ENCODE data around the gene MAP2K6.

MAP2K6 gene

DNA sequence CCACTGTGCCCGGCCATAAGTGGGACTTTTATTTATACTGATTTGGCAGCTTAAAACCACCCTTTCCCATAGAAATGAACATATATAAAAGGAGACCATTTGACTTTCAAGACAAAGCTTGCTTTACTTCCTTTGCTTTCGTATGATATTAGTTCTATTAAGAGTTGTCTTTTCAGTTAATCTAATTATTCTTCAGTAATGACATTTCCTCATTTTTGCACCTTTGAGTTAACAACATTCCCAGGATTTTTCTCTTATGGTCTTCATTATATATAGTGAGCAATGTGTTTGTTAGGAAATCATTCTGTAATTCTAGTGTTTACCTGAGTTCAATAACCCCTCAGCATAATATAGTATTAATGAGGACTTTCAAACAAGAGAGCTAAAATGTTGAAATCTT, 173.8 kb downstream of the MAP2K6 start:
- DNase-seq, result no peak

DNA sequence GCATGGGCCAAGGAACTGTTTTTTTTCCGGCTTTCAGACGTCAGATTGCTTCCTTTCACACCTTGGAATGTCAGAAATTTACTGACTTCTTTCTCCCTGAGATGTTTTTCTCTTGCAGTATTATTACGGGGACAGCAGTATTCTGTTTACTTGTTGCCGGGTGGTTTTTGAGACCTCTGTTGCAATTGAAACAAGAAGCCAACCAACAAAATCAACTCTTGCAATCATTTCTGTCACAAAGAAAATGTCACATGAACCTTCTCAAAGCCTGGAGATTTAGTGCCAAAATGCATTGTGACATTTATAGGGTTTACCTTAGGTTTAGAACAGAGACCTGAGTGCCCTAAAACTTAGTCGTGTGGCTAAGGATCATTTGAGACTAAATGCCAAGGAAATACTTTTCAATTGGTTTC, 174.3 kb downstream of the MAP2K6 start:
- DNase-seq, result no peak

DNA sequence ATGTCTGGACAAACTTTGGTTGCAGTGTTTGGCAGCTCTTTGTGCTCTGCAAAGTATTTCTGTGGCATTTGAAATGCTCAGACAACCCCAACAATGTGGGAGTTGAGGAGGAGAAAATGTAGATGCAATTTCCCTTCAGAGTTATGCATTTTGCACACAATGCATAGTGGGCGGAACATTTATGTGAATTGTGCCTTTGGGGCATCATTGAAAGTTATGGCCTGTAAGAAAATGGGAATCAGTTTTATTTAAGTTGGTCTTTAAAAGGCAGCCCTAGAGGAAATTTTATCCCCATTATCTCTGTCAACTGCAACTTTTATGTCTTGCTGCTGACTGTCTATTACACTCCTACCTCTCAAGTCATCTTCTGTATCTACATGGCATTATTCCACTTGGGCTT, 176.2 kb downstream of the MAP2K6 start:
- DNase-seq, result no peak

DNA sequence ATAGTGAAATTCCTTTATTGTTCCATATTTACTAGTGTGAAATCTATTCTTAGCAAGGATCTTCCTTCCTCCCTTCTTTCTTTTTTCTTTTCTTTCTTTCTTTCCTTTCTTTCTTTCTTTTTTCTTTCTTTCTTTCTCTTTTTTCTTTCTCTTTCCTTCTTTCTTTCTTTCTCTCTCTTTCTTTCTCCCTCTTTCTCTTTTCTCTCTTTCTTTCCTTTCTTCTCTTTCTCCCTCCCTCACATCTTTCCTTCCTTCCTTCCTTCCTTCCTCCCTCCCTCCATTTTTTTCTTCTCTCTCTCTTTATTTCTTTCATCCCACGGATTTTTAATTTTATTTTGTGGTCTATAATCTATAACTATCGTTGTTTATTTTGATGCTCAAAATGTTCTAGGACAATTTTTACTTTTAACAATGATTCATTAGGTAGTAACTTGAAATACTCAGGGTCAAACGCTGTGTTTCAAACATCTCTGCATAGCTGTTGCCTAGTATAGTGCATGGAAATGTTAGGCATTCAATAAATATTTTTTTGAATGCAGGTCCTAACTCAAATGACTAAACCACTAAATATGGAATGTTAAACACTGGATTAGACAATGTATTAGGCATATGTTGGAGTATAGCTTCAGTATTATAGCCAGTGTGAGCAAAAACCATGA, 178.3 kb downstream of the MAP2K6 start:
- DNase-seq, result no peak

DNA sequence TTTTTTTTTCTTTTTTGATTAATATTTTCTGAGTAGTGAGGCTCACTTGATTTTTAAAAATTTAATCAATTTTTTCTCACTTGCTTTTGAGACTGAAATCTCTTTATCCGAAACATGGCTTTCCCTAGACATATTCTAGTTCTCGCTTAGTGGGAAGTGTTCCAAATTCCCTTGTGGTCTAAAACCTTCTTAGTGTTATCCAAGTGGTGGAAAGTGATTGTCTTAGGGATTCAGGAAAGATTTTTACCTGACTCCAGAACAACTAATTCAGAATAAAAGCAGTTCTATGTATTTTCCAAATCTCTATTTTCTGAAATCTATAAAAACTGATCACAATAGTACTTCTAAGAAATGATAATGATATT, 178.8 kb downstream of the MAP2K6 start:
- DNase-seq, result no peak

DNA sequence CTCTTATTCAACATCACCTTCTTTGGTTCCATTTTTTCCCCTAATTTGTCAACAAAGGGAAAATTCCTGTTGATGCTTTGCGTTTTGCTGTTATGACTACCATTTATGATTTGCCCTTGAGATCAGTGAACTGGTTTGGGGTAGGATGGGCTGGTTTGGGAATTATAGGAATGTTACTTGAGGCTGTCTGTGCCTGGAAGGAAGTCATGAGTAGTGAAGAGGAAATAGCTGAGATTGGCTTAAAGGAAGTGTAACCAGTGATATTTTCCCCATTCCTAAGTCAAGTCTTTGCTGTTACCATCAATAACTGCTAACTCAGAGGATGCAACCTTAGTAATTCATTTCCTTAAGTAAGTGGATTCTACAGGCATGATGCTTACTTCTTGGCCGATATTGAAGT, 179.2 kb downstream of the MAP2K6 start:
- DNase-seq, result no peak

DNA sequence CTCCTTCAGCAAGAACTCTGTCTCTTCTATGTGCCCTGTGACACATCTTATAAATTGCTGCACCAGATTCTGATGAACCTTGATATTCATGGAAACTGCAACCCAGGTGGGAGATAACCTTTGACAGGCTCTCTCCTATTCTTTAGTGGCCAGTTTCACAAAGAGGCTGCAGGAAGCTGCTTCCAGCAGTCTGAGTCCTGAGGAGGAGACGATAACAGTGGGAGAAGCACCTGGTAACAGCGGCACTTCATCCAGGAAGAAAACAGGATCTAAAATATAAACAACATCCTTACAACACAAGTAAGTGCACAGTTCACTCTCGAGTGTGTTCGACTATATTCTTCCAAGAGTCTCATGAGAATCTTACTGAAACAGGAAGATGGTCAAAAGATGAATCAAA, 180.1 kb downstream of the MAP2K6 start:
- DNase-seq, result no peak

DNA sequence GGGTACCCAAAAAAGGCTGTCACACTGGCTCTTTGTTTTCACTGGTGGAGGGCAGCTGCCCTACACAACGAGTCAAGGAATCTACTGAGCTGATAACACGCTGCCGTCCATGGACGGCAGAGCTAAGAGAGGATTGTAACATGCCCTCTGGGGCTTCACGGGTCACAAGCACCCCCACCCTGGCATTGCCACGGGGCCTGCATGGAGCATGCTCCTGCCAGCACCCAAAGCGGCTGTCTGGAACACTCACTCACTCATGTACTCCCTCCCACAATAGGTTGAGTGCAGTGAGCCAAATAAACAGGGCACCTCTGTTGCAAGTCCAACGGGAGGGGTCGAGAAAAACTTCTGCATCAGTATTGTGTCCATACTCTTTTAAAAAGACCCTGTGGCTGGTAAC, 181.6 kb downstream of the MAP2K6 start:
- no peak for DNase-seq

DNA sequence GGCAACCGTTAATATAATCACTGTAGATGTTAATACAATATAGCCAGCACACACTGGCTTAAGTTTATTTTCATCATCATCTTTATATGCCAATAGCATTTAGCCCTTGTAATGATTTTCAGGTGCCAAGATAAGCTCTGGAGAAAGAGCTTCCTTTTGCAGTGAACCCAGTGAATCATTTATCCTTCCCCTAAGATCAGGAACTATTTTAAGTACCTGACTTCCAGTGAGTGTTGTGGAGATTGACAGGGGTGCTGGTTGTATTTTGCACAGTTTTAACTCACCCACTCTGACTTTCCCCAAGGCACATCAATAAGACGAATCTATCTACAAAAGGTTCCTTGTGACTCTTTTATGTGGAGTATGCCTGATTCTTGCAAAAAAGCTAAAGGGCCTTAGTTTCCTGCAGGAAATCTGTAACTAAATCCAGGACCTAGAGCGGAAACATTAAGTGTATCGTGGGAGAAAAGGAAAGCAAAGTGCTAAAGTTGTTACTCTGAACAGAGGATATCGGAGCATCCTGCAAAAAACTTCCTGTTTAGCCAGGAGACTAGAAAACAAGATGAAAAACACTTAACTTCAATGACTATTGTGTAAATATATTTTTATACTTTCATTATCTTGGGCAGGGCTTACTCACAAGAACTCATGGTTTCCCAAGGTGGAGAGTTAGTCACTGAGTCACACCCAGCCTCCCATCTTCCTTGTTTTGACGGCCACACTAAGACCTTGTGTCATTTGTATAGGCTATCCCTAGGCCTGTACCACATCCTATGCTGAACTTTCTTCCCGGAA, 183.6 kb downstream of the MAP2K6 start:
- DNase-seq, result no peak

DNA sequence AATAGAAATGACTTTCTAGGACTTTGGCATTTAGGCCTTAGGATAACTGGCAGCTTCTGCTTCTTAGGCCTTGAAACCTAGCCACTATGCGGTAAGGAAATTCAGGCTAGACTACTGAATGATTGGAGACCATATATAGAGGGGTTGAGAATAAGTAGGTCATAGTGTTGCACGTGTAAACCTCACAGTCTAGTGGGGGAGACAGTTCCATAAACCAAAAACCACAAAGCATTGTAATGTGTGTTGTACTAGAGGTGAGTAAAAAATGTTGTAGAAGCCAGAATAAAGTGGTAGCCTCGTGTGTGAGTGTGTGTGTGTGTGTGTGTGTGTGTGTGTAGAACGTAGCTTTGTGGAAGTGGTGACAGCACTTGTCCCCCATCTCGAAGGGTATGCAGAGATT, 188.5 kb downstream of the MAP2K6 start:
- no peak for DNase-seq
